Measurements from ENCODE around the gene EMSY. TPM values are rescaled to one million over a fixed set of nuclear protein-coding genes. Genes with fewer than 3 reads are reported as not detected.

Gene EMSY, protein sequence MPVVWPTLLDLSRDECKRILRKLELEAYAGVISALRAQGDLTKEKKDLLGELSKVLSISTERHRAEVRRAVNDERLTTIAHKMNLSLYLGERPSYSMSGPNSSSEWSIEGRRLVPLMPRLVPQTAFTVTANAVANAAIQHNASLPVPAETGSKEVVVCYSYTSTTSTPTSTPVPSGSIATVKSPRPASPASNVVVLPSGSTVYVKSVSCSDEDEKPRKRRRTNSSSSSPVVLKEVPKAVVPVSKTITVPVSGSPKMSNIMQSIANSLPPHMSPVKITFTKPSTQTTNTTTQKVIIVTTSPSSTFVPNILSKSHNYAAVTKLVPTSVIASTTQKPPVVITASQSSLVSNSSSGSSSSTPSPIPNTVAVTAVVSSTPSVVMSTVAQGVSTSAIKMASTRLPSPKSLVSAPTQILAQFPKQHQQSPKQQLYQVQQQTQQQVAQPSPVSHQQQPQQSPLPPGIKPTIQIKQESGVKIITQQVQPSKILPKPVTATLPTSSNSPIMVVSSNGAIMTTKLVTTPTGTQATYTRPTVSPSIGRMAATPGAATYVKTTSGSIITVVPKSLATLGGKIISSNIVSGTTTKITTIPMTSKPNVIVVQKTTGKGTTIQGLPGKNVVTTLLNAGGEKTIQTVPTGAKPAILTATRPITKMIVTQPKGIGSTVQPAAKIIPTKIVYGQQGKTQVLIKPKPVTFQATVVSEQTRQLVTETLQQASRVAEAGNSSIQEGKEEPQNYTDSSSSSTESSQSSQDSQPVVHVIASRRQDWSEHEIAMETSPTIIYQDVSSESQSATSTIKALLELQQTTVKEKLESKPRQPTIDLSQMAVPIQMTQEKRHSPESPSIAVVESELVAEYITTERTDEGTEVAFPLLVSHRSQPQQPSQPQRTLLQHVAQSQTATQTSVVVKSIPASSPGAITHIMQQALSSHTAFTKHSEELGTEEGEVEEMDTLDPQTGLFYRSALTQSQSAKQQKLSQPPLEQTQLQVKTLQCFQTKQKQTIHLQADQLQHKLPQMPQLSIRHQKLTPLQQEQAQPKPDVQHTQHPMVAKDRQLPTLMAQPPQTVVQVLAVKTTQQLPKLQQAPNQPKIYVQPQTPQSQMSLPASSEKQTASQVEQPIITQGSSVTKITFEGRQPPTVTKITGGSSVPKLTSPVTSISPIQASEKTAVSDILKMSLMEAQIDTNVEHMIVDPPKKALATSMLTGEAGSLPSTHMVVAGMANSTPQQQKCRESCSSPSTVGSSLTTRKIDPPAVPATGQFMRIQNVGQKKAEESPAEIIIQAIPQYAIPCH (N-terminal part only)
- total RNA-seq, result 11.0 and 14.1 TPM in 2 replicates

DNA sequence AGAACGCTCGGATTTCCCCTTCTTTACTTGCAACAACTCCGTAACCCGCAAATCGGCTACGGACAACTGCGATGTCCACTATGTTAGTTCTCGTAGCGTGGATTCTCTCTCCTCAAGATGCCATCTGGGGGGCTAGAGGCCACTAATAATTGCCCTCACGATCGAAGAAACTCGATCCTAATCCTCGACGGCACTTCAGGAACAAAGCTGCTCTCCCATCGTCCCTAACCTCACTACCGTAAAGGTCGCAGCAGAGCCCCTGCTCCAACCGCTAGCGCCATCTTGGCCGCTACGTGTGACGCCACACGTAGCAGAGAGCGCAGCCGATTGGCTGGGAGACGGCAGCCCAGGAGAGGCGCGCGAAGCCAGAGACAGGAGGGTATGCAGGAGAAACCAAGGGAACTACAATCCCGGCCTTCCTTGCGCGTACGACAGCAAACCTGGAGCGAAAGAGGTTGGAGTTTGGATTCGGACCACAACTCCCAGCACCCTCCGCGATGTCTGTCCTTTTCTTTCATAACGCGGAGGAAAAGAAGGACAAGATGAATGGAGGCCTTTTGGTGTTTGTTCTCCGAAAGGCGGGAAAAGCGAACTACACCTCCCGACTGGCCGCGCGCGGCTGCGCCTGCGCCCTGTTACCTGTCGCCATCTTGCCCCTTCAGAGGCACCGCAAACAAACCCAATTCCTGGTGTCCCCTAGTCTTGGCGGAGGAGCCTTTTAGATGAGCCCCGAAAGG, at the start of gene EMSY:
Gene EMSY (plus strand): TSS at position 635 of the 737 bp plus-strand sequence. CDS start 1,921 bp downstream, outside the sequence.

Other genes with a start within 250 kb of the EMSY start
- gene WNT11, start 238.5 kb upstream of the EMSY start, total RNA-seq, result 0.30 and 0.37 TPM in 2 replicates
- gene THAP12, start 63.9 kb upstream of the EMSY start, total RNA-seq, result 42.5 and 61.8 TPM in 2 replicates
- gene GVQW3, start 63.7 kb upstream of the EMSY start, total RNA-seq, result 1.8 TPM in 2 replicates
- gene LRRC32, start 225.7 kb downstream of the EMSY start, total RNA-seq, result 59.0 and 86.1 TPM in 2 replicates

All from smooth muscle cell of the umbilical artery (primary cell).